HG03135 (cell line): Measurements from ENCODE around the gene BANF2.
"Not testable (repeated sequence)": the region's sequence is repeated elsewhere in the genome, so short reads cannot be mapped to it uniquely, and the experiment has no call there.

Source experiments
- ATAC-seq: cut with Tn5 transposase; IDR thresholded peaks from one replicate; pipeline ENCODE4 v1.9.1; 2021; ENCODE audit warnings: mild to moderate bottlenecking, moderate library complexity; ENCODE audit not compliant: unreplicated experiment

BANF2 gene

DNA sequence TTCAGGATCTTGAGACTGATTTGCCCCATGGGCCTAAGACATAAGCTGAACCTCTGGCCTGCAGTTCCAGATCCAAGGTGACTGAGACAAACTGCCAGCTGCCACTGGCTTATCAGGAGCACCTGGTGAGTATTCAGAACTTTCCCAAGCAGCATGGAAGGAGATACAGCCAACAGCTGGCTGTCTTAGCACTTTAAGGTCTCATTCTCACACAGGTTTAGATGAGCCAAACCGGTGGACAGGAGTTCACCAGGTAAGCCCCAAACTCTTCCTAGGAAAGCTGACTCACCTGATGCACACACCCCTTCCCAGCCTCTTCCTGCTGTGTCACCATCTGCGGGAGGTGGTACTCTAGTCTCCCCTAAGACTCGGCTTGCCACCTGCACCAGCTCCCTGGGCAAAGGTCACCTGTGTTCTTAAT, at the start of gene BANF2:
Gene BANF2, plus strand, starts transcription at position 36 of the 421 bp plus-strand sequence. CDS start 25,060 bp downstream, outside the sequence.
- ATAC-seq: no peak

GRCh38 chr20:17650301-17651128, 49.3 kb upstream of the BANF2 start:
- ATAC-seq: no peak

DNA sequence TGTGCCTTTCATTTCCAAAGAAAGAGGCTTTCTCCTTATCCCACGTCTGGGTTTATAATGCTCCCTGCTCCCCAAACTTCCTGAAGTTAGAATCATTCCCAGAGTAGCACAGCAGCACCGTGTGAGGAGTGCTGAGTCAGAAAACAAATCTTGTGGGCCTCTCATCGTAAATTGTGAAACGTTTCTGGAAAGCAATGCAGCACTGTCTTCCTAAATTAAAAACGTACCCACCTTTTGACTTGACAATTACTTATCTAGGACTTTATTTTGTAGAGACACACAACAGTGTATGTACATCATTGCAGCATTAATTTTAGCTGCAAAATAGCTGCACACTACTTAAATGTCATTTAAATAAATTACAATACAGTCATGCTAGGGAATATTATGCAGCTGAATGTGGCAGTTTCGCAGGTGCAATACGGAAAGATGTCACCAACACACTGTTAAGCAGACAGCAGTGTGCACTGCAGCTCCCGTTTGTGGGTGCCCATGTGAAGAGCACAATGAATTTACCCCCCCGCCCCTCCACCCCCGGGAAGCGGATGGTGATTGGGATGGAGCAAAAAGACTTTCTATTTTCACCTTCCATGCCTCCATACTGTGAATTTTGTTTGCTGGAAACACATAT, 48.5 kb upstream of the BANF2 start:
- ATAC-seq: no peak

GRCh38 chr20:17651760-17652388, 47.9 kb upstream of the BANF2 start:
- no peak for ATAC-seq

- ATAC-seq: no peak
Observed at GRCh38 chr20:17652411-17652810, 47.4 kb upstream of the BANF2 start.

DNA sequence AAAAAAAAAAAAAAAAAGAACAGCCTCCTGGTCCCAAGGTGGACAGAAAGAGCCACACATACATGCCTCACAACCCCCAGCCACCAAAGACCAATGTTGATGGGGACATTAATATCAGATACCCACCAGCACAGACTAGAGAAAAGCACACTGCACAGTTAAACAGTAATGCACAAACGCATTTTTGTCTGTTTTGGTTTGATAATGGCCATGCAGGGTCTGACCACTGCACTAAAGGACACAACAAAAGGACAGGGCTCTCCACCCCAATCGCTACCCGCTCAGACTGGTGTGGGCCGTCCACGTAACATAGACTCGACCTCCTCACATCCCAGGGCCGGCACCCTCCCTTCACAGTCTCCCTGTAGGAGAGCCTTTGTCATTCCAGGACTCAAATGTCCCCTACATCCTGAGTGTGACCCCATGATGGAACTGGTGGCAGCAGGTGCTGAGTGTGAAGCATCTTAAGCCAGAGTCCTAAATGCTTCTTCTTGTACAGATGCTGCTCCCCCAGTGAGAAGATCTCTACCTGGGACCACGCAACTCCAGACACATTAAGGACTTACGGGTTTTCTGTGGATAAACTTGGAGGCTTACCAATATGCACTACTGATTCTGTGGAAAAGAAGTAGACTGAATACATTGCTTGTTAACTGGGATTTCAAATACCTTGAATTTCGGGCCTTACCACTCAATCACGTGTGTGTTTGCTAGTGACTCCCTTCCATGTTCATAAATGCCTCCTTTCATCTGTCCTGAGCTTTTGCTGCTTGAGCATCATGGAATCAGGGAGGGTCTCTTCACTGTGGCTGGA, 45.7 kb upstream of the BANF2 start:
- ATAC-seq: no peak

- ATAC-seq: no peak
Observed at GRCh38 chr20:17654649-17655285, 45.0 kb upstream of the BANF2 start.

- no peak for ATAC-seq
Observed at GRCh38 chr20:17655286-17655651, 44.5 kb upstream of the BANF2 start.

DNA sequence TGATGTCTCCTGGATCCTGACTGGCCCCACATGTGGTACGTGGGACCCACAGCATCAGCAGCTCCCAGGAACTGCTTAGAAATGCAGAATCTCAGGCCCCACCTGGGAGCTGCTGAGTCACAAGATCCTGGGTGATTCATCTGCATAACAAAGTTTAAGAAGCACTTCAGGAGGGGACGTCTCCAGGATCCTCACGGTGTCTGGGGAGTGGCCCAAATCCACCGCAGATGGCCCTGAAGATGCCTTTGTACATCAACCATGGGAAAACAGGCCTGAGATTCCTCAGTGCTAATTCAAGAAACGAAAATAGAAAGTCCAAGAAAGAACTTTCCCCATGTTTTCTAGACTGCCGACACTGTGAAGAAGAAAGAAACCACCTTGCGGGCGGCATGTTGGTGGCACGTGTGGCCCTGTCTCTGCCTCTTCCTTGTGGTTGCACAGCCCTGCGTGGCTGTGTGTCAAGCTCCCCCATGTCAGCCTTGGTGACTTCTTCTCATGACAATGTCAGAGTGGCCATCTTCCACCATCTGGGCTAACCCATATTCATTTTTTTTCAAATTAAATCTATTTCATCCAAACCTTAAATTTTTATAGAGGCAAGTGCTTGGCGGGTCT, 43.8 kb upstream of the BANF2 start:
- ATAC-seq: no peak

DNA sequence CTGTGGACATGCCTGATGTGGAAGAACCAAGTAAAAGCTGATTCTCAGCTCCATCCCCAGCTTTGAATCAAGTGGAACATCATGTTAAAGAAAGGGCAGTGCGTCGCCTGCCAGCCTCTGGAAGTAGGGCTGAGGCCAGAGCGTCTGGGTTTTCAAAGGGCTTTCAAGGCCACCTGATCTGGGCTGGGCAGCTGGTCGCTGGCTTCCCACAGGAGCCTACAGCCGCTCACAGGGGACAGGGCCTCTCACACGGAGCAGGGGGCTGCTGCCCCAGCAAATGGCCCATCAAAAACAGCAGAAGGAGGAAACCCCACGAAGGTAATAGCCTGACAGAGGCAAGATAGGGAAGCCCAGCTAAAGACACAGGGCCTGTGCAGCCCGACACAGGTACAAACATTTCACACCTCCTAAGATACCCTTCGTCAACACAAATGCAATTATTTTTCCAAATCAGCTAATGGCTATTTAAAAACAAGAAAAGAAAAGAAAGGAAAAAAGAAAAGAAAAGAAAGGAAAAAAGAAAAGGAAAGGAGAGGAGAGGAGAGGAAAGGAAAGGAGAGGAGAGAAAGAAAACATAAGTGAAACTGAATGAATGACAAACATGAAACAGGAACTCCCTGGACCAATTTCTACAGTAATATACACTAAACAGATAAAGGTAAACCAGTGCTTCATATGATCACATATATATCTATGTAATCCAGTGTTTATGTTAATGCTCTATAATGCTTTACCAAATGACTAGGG, 42.5 kb upstream of the BANF2 start:
- no peak for ATAC-seq

GRCh38 chr20:17657898-17658647, 41.7 kb upstream of the BANF2 start:
- no peak for ATAC-seq

GRCh38 chr20:17658648-17658993, 41.1 kb upstream of the BANF2 start:
- ATAC-seq: no peak

GRCh38 chr20:17659344-17659743, 40.4 kb upstream of the BANF2 start:
- ATAC-seq: not testable (repeated sequence)

- ATAC-seq: no peak
Observed at GRCh38 chr20:17659801-17660200, 40.0 kb upstream of the BANF2 start.

GRCh38 chr20:17660667-17661066, 39.1 kb upstream of the BANF2 start:
- ATAC-seq: no peak

DNA sequence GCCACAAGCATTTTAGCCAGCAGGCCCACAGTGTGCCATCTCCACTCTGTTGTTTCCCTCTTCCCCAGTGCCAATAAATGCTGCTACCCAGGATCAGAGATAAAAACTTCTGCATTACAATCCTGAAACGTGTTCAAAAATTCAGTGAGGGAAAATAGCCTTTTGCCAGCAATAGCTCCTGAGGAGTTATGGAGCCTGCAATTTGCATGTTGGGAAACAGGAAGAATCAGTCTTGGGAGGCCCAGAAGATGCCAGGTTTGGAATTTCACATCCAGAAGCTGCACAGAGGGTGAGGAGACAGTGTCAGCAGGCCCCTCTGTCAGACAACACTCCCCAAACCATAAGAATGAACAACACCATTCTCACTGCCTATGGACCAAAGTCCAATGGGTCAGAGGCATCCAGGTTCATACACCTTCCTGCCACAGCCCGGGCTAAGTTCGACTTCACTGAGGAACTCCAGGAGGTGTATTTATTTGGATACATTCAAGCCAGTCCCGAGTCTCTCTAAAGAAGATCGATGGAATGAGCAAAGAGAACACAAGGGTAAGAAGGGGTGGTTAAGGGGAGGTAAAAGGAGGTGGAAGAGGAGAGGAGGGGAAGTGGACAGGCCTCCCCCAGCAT, 38.5 kb upstream of the BANF2 start:
- no peak for ATAC-seq

GRCh38 chr20:17662333-17663039, 37.3 kb upstream of the BANF2 start:
- no peak for ATAC-seq

DNA sequence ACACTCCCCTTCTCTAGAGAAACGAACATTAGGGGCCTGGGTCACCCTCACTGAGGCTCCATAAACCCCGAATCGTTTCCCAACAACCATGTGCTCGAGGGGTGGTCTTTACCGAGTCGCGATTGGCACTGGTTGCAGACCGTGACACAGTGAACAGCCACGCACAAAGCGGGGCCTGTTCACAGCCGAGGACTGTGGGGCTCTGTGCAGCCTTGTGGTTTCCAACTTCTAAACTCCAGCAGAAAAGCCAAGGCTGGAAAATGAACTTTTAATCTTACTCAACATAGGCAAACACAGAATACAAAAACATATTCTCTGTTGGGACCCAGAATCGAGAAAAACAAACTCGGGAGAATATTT, 36.7 kb upstream of the BANF2 start:
- no peak for ATAC-seq
